Putamen (tissue), 1 donor: ENCODE measurements around the gene ARF1.

ENCODE experiments used
- DNase-seq: peaks from one replicate; pipeline ENCODE4 v3.0.0-alpha.2; 2016; ENCODE audit warnings: low spot score

ARF1 gene

GRCh38 chr1:228082214-228082917 lies at the start of gene ARF1:
Gene ARF1 (plus strand): TSS chr1:228082708. CDS start chr1:228097115, 14,407 bp downstream.
- peak; percentile 94 for DNase-seq

DNA sequence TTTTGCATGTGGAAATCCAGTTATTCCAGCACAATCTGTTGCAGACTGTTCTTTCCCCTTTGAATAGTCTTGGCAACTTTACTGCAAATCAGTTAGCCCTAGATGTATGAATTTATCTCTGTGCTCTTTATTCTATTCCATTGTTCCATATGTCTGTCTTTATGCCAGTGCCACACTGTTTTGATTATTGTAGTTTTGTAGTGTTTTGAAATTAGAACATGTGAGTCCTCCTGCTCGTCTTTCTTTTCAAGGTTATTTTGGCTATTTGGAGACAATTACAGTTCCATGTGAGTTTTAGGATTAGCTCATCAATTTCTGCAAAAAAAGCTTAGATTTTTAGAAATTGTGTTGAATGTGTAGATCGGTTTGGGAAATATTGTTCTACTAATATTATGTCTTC lies 49.1 kb upstream of the ARF1 start:
- DNase-seq, result no peak

GRCh38 chr1:228034954-228035837 lies 47.3 kb upstream of the ARF1 start:
- no peak for DNase-seq

GRCh38 chr1:228035844-228036243 lies 46.7 kb upstream of the ARF1 start:
- DNase-seq, result no peak

GRCh38 chr1:228036701-228037231 lies 45.7 kb upstream of the ARF1 start:
- no peak for DNase-seq

DNA sequence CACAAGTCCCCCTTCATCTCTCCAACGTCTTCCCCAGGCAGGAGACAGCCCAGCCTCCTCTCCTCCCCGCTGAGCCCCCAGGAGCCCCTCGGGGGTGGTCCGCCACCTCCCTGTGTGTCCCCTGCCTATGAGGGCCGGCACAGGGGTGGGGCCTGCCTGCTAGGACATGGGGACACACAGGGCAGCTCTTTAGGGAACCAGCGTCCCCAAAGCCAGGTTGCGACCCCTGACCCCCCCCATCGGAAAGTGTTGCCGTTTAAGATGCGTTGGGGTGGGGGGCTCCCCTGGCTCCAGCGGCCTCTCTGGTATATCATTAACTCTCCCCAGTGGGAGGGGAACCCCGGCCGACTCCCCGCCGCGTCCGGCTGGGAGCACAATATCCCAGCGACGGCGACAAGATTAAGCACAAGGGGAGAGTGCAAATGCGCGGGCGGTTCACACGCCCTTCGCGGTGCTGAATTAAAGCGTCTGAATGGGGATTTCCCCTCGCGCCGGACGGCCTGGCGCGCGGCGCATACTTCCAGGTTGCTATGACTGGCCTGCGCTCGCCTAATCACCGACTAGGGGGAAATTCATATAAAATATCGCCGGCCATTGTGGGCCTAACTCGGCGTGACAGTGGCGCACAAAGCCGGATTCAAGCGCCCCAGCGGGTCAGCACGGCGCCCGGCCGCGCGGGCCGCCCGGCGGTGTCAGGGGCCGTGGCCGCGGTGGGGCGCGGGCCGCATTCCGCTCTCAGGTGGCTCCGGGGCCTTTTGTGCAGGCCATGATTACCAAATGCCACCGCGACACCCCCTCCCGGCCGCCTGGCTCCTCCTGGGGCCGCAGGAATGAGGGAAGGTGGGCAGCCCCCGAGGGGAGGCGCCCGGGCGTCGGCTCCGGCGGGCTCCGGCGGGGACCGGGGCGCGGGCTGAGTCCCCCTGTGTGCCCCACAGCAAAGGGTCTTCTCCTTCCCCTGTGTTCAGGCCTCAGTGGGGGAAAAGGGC lies 44.8 kb upstream of the ARF1 start:
- DNase-seq, result no peak

DNA sequence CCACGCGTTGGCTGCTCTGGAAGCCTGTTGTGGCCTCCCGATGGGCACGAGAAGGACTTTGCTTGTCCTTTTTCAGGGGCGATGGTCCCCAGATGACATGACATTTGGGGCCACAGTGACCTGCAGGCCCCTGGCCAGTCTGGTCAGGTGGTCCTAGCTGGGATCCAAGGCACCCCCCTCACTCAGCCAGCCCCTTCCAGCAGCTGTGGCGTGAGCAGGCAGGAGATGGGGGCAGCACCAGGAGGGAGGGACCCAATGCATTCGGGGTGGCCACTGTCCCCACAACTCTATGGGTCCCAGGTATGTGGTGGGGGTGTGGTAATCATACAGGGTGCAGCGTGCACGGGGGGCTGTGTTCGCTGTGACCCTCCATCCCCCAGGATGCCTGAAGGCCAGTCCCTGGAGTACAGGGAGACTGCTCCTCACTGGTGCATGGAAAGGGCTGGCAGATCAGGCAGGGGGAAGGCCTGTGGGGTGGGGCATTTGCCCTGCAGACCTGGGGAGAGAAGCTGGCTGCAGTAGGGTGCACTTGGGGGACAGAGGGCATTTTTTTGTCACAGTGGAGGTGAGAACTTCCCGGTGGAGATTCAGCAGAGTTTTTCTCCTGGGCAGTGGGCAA lies 44.0 kb upstream of the ARF1 start:
- no peak for DNase-seq

GRCh38 chr1:228039006-228039903 lies 43.3 kb upstream of the ARF1 start:
- DNase-seq, result no peak

- DNase-seq, result no peak
Observed at GRCh38 chr1:228039986-228040385, 42.5 kb upstream of the ARF1 start.

DNA sequence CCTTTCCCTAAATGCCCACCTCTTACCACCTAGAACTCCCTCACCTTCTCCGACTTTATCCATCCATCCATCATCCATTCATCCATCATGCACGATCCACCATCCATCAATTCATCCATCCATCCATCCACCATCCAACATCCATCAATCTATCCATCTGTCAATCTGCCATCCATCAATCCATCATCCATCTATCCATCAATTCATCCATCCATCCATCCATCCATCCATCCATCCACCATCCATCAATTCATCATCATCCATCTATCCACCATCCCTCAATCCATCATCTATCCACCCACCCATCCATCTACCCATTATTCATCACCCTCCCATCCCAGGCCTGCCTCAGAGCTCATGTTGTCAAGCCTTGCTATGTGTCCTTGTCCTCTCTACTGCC lies 41.2 kb upstream of the ARF1 start:
- no peak for DNase-seq

- no peak for DNase-seq
Observed at GRCh38 chr1:228042508-228042907, 40.0 kb upstream of the ARF1 start.

DNA sequence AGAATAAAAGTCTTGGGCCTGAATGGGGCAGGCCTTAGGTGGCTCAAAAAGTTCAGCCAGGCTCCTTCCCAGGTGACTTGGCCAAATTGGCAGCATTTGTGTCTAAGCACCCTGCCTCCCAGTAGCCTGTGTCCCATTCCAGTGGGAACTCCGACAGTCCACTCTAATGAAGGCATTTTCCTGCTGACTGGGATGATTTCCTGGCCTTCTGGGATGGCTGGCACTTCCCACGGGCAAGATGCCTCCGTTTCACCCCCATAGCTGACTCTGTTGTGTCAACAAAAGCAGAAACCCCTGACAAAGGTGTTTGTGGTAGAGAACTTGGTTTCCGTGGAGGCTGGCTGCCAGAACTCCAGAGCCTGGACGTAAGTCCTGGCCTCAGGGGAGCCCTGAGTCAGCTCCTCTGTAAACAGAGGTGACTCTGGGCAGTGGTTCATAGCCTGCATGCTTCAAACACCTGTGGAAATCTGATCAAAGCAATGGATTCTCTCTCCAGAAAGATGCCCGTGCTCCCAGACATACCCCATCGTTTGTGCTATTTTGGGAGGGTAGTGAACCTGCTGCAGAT lies 39.1 kb upstream of the ARF1 start:
- DNase-seq, result no peak

- no peak for DNase-seq
Observed at GRCh38 chr1:228044961-228045360, 37.5 kb upstream of the ARF1 start.

DNA sequence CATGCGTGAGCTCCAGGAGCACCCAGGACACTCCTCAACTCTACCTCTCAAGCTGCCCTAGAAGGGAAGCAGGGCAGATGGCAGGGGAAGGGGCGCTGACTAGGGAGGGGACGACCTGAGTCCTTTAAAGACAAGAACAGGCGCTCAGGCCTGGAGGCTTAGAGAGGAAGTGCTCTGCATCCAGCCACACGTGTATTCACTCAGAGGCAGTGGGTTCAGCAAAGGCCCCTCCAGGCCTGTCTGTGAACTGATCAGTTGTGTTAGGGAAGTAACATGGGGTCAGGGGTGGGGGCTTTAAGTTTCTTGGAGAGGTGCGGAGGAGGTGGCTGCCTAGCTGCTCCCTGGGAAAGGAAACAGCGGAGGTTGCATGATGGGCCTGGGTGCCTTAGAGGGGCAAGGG lies 37.1 kb upstream of the ARF1 start:
- no peak for DNase-seq

- no peak for DNase-seq
Observed at GRCh38 chr1:228045871-228046270, 36.6 kb upstream of the ARF1 start.

DNA sequence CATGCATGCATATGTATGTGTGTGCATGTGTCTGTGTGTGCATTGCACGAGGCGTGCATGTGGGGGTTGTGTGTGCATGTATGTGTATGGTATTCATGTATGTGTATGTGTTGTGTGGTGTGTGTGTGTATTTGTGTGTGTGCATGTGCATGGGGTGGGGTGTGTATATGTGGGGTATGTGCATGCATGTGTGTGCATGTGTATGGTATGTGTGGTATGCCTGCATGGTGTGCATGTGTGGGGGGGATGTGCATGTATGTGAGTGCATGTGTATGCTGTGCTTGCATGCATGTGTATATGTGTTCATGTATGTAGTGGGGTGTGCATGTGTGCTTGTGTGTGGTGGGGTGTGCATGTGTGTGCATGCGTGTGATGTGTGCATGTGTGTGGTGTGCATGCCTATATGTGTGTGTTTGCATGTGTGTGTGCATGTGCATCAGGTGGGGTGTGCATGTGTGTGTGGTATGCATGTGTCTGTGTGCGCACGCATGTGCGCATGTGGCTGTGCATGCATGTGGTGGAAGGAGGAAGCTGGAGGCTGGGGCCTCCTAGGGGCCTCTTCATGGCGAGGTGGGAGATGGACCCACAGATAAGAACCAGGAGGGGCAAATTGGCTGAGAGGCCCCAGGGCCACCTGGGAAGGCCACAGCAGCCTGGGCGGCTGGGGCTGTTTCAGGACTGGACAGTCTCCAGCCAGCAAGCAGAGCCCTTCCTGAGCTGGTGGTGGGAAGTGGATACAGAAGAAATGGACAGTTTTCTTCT lies 35.9 kb upstream of the ARF1 start:
- no peak for DNase-seq

DNA sequence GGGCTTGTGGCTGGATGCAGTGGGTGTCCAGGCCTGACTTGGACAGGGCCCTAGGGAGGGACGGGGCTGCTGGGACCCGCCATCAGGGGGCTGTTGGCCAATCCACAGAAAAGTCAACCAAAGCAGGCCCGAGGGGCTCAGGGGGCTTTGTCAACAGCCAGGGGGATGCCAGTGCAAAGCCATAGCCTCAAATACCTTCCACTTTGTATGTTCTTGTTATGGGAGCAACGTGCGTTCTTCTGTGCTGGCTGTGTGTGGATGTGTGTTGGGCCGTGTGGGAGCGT lies 35.4 kb upstream of the ARF1 start:
- DNase-seq, result no peak

DNA sequence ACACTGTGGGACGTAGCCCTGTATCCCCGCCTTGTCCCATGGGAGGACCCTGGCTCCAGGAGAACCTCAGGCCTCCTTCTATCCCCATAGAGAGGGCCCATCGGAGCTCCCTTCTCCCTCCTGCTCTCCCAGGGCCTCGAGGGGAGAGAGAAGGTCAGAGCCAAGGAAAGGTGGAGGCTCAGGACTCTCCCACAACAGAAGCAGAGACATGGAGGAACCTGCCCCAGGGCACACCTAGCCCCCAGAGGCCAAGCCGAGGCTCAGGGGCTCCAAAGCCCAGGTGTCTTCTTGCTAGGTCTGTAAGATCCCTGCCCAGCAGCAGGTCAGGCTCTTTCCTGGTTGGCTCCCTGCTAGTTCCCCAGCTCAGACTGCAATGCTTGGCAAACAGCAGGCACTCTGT lies 34.4 kb upstream of the ARF1 start:
- no peak for DNase-seq

- no peak for DNase-seq
Observed at GRCh38 chr1:228048659-228049298, 33.7 kb upstream of the ARF1 start.
